Measurements from ENCODE around the gene TTC21B. TPM values are rescaled to one million over a fixed set of nuclear protein-coding genes. Genes with fewer than 3 reads are reported as not detected.

The TTC21B gene
- total RNA-seq, 1 experiment from 2014 or later = 20.8 TPM

- TF ChIP-seq AFF4 (CRISPR knock-in tag; IDR thresholded peaks at IDR 0.05; ENCODE audit: borderline replicate concordance) = no peak
- no peak for TF ChIP-seq OVOL2 (CRISPR knock-in tag; IDR thresholded peaks at IDR 0.05; ENCODE audit: borderline replicate concordance)
- TF ChIP-seq ZBTB21 (CRISPR knock-in tag; IDR thresholded peaks at IDR 0.05; ENCODE audit: borderline replicate concordance) = no peak
Measured at GRCh38 chr2:165901620-165902298, 51.8 kb downstream of the TTC21B start (continued).

- ChIA-PET POLR2A (no interaction called here), CTCF (no interaction called here)
- DNase-seq (ENCODE audit: low spot score) = no peak
- TF ChIP-seq ZNF671 (CRISPR knock-in tag; IDR thresholded peaks at IDR 0.05) (no peak), TCF7 (CRISPR knock-in tag; IDR thresholded peaks at IDR 0.05; ENCODE audit: low read depth) (no peak)
- ATAC-seq = no peak
- no peaks in the 10 kb centered on the region for H3K9me3 Mint-ChIP-seq
- H3K36me3 Mint-ChIP-seq = peaks cover 29% of the 10 kb centered on the region
- H3K27ac Mint-ChIP-seq = no peak overlapping the region
- H3K4me1 Mint-ChIP-seq = no peaks in the 10 kb centered on the region
- no peak overlapping the region for H3K4me3 Mint-ChIP-seq
- no peaks in the 10 kb centered on the region for H3K27me3 Mint-ChIP-seq (ENCODE audit: low read depth)
Measured at GRCh38 chr2:165899311-165899710, 54.3 kb downstream of the TTC21B start.

GRCh38 chr2:165898381-165898780 is 55.2 kb downstream of the TTC21B start:
- Mint-ChIP-seq H3K27ac (no peak overlapping the region), H3K36me3 (peaks cover 32% of the 10 kb centered on the region), H3K27me3 (ENCODE audit: low read depth) (no peaks in the 10 kb centered on the region), H3K4me3 (no peak overlapping the region), H3K4me1 (no peaks in the 10 kb centered on the region), H3K9me3 (no peaks in the 10 kb centered on the region)
- CTCF ChIA-PET = no interaction called here
- no peak for DNase-seq (ENCODE audit: low spot score)
- ATAC-seq = no peak
- POLR2A ChIA-PET = no interaction called here
- TF ChIP-seq PRRX2 (CRISPR knock-in tag; IDR thresholded peaks at IDR 0.05) (no peak), ZNF232 (CRISPR knock-in tag; IDR thresholded peaks at IDR 0.05) (no peak), SMAD4 (CRISPR knock-in tag; IDR thresholded peaks at IDR 0.05) (no peak), ZNF671 (CRISPR knock-in tag; IDR thresholded peaks at IDR 0.05) (no peak), HMGXB4 (CRISPR knock-in tag; IDR thresholded peaks at IDR 0.05) (no peak), ZSCAN18 (CRISPR knock-in tag; IDR thresholded peaks at IDR 0.05) (no peak), PRDM15 (CRISPR knock-in tag; IDR thresholded peaks at IDR 0.05) (no peak), ATF2 (CRISPR knock-in tag; IDR thresholded peaks at IDR 0.05; ENCODE audit: borderline replicate concordance, low read depth) (no peak), ZMAT4 (CRISPR knock-in tag; IDR thresholded peaks at IDR 0.05) (no peak), ZNF121 (CRISPR knock-in tag; IDR thresholded peaks at IDR 0.05) (no peak), ZNF532 (CRISPR knock-in tag; IDR thresholded peaks at IDR 0.05; ENCODE audit: borderline replicate concordance) (no peak)
